Measurements from ENCODE around the gene LRRIQ1. TPM values are rescaled to one million over a fixed set of nuclear protein-coding genes. Genes with fewer than 3 reads are reported as not detected.

Gene LRRIQ1
- total RNA-seq, 2 donors from 2014 or later, result not detected

Other genes starting within 250 kb of the LRRIQ1 start
- gene SLC6A15, start 123.6 kb upstream of the LRRIQ1 start, total RNA-seq, result not detected
- gene TSPAN19, start 74 bp upstream of the LRRIQ1 start, total RNA-seq, result not detected
- not detected for gene ALX1, start 243.9 kb downstream of the LRRIQ1 start, total RNA-seq